Measurements from ENCODE around the gene PROZ.

- TF ChIP-seq CTCF (IDR thresholded peaks at IDR 0.05) (no peak), POLR2A (IDR thresholded peaks at IDR 0.05) (no peak)
Observed at GRCh38 chr13:113157929-113158747, at the start of gene PROZ.
